ENCODE measurements around the gene TRIM25.
A peak's percentile ranks its signal among the peaks of the same experiment; 100 is the strongest.

TRIM25 gene

DNA sequence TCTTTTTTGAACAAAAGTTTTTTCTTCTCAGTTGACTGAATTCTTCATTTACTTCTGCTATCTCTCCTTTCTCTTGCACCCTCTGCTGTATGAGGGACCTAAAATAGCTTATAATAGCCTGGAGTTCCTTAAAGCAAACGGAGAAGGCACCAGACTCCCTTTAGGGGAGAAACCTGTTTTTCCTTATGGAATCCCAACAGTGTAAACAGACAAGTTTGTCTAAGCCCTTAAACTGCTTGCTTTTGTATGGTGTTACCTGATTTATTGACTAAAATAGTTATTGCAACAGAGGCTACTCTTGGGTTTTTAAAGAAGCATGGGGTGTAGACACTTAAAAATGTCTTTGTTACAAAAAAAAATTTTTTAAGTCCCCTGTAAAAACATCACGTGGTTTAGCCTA, 12.9 kb upstream of the TRIM25 start:
- DNase-seq (ENCODE audit: low spot score), result no peak

DNA sequence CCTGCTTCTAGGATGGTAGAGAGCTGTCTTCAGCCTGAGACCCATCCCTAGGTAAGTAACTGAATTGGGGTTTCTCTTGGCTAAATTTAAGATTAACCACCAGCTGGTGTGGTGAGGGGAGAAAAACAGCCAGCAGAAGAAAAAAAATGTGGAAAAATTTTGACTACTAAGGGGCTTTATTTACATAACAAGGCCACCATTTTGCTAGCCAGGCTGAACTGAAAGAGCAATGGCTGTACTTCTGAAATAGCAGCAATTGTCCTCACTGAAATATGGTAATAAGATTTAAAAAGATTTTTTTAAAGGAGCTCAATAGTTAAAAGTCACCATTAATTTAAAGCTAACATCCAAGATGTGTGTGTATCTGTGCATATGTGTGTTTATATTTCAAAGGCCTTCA, 12.4 kb upstream of the TRIM25 start:
- no peak for DNase-seq (ENCODE audit: low spot score)

DNA sequence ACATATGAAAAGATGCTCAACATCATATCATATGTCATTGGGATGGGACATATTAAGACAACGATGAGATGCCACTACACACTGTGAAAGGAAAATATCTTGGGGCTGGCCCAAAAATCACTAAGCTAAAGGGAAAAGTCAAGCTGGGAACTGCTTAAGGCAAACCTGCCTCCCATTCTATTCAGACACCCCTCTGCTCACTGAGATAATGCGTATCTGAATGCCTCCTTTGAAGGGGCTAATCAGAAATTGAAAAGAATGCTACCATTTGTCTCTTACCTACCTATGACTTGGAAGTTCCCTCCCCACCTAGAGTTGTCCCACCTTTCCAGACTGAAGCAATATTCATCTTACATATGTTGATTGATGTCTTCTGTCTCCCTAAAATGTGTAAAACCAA, 11.2 kb upstream of the TRIM25 start:
- no peak for DNase-seq (ENCODE audit: low spot score)

DNA sequence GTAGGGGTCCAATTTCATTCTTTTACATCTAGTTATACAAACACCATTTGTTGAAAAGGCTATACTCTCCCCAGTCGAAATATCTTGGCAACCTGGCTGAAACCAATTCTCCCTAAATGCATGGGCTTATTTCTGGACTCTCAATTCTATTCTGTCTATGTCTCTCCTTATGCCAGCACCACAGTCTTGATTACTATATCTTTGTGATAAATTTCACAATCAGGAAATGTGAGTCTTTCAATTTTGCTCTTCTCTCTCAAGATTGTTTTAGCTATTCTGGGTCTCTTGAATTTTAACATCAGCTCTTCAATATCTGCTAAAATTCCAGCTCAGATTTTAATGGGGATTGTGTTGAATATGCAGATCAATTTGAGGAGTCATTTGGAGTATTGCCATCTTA, 5.9 kb upstream of the TRIM25 start:
- DNase-seq (ENCODE audit: low spot score), result no peak

DNA sequence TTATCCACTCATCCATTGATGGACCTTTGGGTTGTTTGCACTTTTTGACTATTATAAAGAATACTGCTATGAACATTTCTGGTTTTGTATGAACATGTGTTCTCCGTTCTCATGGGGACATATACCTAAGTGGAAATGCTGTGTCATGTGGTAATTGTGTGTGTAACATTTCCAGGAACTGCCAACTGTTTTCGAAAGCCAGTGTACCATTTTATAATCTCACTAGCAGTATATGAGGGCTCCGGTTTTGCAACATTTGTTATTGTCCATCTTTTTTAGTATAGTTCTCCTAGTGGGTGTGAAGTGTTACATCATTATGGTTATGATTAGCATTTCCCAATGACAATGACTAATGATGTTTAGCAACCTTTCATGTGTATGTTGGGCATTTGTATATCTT, 5.1 kb upstream of the TRIM25 start:
- DNase-seq (ENCODE audit: low spot score), result no peak

DNA sequence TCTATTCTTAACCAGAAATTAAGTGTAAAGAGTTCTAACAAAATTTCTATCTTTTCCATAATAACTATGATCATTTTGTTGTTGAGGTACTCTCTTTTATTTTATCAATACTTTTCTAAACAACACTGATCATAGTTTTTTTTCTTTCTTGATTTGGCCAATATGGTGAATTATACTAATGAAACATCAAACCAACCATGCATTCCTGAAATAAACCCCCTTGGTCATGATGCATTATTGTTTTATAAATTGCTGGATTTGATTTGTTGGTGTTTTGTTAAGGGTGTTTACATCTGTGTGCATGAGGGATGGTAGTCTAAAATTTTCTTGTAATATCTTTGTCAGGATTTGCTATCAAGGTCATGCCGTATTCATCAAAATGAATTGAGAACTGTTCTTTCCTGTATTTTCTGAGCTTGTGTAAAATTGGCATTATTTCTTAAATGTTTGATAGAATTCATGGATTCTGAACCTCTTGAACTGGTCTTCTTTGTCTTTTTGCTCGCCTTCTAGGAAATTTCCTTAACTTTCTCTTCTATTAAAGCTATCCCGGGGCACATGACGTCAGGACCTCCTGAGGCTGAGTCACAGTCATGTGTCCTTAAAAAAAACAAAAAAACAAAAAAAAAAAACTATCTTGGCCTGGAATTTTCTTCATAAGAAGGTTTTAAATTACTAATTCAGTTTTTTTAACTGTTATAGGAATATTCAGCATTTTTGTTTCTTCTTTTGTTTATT, 3.9 kb upstream of the TRIM25 start:
- DNase-seq (ENCODE audit: low spot score), result no peak

DNA sequence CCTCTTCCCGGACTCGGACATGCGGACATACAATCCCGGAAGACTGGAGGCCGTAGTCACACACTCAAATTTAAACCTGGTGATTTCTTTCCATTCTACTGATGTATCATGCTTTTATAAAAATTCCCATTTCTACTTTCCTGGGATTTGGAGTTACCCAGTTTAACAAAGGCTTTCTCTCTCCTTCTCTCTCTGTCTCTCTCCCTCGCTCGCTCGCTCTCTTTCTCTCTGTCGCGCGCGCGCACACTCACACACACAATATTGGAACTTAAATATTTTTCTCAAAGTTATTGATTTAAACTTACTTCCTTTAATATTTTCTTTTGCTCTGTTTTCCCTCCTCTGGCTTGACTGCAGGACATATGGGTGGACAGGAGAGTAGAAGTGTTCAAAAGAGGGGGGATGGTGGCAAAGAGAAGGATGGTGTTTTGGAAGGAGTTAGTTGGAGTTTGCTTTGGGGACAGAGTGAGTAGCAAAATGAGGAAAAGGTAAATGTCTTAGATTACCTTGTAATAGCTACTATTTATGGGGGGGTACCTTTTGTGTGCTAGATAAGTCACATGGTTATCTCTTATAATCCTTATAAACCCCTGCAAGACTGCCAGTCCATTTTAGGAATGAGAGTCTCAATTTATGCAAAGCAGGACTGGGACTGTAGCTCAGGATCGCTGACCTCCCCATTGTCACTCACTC, 878 bp upstream of the TRIM25 start:
- DNase-seq (ENCODE audit: low spot score), result no peak

DNA sequence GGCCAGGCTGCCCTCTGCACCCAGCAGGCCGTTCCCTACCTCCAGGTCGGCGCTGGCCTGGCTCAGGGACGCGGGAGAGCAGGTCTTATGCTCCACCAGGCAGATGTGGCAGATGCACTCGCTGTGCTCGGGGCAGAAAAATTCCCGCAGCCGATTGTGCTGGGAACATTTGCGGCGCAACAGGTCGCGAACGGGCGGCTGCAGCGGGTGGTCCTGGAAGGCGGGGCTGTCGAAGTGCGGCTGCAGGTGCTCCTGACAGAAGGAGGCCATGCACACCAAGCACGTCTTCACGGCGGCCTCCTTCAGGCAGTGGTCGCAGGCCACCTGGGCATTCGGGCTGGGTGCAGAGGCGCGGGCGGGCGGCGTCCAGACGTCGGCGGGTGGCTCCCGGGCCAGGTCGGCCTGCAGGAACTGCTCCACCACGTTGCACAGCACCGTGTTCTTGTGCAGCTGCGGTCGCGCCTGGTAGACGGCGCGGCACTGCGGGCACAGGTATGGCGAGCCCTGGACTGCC, 439 bp downstream of the TRIM25 start:
- DNase-seq (ENCODE audit: low spot score), result peak; percentile 29

DNA sequence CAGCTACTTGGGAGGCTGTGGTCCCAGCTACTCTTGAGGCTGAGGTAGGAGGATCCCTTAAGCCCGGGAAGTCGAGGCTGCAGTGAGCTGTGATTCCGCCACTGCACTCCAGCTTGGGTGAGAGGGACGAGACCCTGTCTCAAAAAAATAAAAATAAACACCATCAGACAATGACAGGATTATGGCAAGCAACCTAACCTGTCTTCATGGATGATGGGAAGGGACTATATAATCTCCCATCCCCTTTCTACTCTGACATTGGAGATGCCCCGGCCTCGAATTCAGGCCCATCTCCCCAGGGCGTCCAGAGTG, 893 bp downstream of the TRIM25 start:
- DNase-seq (ENCODE audit: low spot score), result no peak

DNA sequence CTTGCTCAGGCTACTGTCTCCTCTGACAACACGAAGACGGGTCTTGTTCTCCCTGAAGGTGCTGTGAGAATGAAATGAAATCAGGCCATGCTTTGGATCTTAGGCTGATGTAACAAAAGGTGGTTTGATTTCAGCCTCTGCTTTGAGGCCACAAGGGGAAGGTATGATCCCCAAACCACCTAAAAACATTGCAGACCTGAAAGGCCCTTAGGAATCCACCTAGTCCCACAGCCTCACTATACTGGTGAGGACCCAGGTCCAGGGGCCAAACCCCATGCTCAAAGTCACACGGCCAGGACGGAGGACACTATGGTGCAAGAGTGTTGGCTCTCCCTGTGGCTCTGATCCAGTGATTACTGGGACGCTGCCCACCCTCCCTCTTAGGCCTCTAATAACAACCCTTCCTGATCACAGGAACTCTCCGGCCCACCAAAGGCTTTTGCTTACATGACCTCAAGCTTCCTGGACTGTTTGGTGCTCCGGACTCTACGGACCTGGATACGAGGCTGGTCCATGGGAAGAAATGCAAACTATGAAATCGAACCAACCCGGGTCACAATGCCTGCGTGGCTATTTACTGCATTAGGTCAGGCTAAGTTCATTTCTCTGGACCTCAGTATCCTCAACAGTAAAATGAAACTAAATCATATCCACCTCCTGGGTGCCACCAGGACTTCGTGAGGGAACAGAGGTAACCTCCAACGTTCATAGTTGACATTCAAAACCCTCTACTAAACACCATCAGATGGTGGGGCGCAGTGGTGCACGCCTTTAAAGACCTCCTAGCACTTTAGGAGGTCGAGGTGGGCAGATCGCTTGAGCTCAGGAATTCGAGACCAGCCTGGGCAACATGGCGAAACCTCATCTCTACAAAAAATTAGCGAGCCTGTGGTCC, 1.5 kb downstream of the TRIM25 start:
- DNase-seq (ENCODE audit: low spot score), result peak; percentile 41

DNA sequence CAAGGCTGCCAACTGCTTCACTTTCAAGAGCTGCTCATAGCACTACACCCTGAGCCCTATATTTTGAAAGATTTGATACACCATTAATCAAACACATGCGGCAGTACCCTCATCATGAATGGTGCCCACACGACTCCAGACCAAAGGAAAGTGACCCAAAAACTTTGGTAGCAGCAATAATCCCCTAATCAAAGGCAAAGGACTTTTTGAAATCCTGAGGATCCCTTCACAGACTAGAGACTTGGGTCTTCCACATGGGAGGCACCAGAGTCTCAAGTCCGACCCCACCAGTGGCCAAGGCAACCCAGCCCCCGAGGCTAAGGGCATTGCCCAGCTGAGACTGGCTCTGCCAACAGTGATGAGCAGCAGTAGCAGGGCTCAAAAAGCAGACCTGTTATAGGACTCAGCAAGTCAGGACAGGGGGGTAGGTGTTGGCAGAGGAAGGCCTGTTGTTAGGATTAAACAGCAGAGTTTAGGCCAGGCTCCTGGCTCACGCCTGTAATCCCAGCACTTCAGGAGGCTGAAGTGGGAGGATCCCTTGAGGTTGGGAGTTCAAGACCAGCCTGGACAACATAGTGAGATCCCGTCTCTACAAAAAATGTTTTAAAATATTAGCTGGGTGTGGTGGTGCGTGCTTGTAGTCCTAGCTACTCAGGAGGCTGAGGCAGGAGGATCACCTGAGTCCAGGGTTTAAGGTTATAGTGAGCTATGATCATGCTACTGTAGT, 3.2 kb downstream of the TRIM25 start:
- no peak for DNase-seq (ENCODE audit: low spot score)

DNA sequence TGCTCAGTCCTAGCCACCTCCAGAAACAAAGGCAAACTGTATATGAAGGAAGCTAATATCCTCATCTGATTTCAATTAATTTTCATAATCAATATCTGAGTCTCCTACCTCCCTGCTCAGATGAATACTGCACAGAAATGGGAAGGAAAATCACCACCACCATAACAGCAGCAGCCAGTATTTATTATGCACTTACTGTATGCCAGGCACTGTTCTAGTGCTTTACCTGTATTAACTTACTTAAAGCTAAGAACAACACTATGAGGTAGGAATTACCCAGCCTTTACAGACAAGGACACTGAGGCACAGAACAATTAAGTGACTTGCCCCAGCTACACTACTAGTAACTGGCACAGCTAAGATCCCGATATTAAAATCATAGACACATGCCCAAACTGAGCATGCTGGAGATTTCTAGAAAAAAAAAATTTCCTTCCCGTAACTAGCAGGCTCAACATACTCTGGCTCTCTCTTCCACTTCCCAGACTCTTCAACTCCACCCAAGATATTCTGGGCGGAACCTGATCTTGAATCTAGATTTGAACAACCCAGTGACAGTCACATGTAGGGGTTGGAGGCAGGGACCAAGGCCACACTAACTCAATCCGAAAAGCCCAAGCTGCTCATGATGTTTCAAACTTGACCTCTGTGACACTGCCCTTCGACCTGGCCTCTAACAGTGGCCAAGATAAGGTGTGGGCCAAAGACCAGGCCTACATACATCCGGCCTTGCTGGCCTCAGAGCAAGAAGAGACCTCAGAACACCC, 3.9 kb downstream of the TRIM25 start:
- no peak for DNase-seq (ENCODE audit: low spot score)

DNA sequence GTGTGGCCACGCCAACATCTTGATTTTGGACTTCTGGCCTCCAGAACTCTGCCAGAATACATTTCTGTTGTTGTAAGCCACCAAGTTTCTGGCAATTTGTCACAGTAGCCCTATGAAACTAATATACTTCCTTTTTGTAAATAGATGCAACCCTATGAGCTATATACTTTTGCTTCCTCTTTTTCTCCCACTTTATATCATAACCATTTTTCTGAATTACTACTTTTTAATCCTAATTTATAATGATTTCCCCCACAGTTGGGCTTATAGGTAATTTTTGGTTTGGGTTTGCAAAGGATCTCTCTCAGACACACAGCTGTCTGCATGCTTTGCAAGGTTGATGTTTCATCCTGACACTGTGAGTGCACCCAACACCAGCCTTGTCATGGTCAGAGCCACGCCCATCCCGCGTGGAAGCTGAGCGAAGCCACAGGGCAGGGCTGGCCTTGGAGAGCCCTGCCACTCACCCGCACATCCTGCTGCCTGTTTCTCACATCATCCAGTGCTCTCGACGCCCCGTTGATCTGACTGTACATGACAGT, 5.8 kb downstream of the TRIM25 start:
- DNase-seq (ENCODE audit: low spot score), result no peak

DNA sequence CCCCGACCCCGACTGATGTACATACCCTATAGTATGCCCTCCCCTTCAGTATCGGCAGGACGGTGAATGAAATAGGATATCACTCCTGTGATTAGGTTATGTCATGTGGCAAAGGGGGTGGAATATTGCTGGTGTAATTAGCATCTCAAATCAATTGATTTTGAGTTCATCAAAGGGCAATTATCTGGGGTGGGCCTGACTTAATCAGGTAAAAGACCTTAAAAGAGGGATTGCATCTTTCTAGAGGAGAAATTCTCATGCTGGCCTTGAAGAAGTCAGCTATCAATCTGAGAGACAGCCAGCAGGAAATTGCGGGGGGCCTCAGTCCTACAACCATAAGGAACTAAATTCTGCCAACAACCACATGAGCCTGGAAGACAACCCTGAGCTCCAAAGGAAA, 10.3 kb downstream of the TRIM25 start:
- DNase-seq (ENCODE audit: low spot score), result no peak

DNA sequence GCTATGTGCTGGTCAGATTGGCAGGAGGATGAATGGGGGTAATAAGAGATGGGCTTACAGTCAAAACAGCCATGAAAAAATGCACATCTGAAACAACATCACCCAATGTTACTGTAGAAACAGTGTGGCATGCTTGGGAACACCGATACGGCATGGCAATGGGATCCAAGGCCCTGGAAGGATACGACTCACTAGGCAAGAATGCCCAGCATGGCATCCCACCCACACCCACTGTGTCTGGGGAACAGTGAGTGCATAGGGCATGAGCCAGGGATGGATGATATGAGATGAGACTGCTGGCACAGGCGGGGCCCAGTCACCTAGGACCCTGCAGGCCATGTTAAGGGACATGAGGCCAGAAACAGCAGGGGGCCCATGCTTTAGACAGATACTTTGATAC, 11.5 kb downstream of the TRIM25 start:
- DNase-seq (ENCODE audit: low spot score), result peak; percentile 52

DNA sequence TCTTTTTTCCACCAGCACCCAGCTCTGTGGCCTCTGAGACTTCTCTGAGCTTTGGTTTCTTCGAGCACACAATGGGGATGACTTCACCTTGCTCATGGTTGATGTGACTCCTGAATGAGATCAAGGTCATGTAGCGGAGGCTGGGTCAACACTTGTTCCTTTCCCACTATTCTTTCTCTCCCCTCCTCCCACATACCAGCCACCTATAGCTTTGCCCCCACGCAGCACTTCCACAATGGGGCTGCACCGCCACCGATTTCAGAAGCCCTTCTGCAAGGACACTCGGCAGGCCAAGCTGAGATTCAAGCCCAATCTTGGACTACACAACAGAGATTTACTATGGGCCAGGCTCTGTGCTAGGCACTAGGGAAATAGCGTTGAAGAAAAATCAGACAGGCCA, 14.4 kb downstream of the TRIM25 start:
- DNase-seq (ENCODE audit: low spot score), result no peak

DNA sequence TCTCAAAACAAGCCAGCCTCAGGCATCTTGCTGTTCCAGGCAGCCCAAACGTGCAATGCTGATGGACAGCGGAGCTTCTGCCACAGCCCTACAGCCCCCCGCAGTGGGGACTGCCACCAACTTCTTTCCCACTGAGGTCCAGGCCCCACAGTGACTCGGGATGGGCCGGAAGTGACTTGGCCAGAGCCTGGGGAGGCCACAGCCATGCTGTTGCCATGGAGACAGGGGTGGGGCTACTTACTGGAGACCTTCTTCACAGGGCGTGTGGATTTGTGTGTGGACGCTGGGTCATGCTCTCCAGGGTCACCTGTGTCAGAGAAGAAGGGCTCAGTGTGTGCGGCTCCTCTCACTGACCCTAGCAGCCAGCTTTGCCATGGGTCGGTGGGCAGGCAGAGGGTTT, 15.0 kb downstream of the TRIM25 start:
- no peak for DNase-seq (ENCODE audit: low spot score)

DNA sequence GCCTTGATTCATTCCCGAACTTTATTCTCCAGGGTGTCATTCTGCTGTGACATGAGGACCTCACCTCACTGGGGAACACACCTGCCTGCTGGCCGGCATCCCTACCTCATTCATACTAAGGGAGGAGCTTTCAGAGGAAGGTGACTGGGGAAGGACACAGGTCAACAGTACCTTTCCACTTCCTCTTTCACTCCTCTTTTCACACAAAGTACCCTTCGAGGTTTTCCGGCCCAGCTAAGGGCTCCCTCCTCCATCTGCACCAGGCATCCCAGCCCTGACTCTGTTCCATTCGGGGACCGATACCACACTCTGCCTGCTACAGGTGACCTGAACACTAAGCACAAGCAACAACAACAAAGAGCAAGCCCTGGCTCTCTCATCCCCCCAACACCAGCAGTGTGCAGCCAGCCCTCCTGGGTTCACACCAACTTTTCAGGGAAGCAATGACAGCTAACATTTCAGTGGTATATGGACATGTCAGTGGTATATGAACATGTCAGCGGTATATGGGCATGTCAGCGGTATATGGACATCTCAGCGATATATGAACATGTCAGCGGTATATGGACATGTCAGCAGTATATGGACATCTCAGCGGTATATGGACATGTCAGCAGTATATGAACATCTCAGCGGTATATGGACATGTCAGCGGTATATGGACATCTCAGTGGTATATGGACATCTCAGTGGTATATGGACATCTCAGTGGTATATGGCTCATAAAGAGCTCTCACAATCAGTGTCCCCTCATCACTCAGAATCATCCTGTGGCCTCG, 16.0 kb downstream of the TRIM25 start:
- DNase-seq (ENCODE audit: low spot score), result no peak

DNA sequence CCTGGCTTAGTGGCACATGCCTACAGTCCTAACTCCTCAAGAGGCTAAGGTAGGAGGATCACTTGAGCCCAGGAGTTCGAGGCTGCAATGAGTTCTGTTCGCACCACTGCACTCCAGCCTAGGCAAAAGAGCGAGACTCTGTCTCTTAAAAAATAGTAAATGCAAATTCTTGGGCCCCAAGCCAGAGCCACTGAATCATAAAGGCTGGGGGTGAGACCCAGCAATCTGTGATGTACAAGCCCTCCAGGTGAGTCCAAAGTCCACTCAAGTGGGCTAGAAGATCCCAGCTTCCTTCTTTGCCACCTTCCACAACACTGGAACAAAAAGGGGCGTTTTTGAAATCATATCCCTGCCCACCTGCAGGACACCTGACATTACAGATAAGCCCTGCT, 16.9 kb downstream of the TRIM25 start:
- no peak for DNase-seq (ENCODE audit: low spot score)

DNA sequence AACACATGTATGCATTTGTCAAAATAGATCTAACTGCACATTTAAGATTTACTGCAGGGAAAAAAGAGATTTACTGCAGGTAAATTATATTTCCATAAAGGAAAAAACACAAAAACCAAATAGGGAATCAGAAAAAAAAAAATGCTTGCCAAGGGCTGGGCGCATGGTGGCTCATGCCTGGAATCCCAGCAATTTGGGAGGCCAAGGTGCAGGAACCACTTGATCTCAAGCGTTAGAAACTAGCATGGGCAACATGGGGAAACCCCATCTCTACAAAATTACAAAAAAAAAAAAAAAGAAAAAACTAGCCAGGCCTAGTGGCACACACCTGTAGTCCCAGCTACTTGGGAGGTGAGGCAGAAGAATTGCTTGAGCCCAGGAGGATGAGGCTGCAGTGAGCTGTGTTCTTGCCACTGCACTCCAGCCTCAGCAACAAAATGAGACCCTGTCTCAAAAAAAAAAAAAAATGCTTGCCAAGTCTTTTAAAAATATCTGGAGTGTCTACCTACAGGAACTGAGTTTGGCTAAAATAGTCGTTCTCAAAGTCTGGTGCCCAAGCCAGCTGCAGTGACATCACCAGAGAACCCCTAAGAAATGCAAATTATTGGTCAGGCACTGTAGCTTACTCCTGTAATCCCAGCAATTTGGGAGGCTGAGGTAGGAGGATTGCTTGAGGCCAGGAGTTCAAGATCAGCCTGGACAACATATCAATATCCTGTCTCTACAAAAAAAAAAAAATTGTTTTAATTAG, 17.5 kb downstream of the TRIM25 start:
- no peak for DNase-seq (ENCODE audit: low spot score)

All from GM03348 (cell line).